ENCODE results near the gene TMPRSS11E. TPM values are rescaled to one million over a fixed set of nuclear protein-coding genes. Genes with fewer than 3 reads are reported as not detected.

Gene TMPRSS11E
- polyA plus RNA-seq, 3 donors: 0.10 to 0.11 TPM; not detected in 1

Other genes with a start within 250 kb of the TMPRSS11E start
- gene TMPRSS11B, start 201.8 kb upstream of the TMPRSS11E start, polyA plus RNA-seq (ENCODE audit: insufficient read length in 3 of 3): not detected
- gene YTHDC1, start 97.4 kb upstream of the TMPRSS11E start, polyA plus RNA-seq (ENCODE audit: insufficient read length in 3 of 3): 100 to 1,000 TPM; 175 to 187 (median 181) TPM
- not detected for gene UGT2B17, start 128.9 kb downstream of the TMPRSS11E start, polyA plus RNA-seq (ENCODE audit: insufficient read length in 3 of 3)
- gene UGT2B15, start 223.2 kb downstream of the TMPRSS11E start, polyA plus RNA-seq (ENCODE audit: insufficient read length in 3 of 3): under 1 TPM; 0.06 to 0.12 (median 0.07) TPM

Measured in right renal cortex interstitium (tissue), 3 donors.